GM19328 (cell line): ENCODE results near the gene IQSEC1.

Experiments used
- ATAC-seq: cut with Tn5 transposase; IDR thresholded peaks from one replicate; pipeline ENCODE4 v1.9.1; 2021; ENCODE audit warnings: mild to moderate bottlenecking, moderate library complexity; ENCODE audit not compliant: unreplicated experiment

The IQSEC1 gene

DNA sequence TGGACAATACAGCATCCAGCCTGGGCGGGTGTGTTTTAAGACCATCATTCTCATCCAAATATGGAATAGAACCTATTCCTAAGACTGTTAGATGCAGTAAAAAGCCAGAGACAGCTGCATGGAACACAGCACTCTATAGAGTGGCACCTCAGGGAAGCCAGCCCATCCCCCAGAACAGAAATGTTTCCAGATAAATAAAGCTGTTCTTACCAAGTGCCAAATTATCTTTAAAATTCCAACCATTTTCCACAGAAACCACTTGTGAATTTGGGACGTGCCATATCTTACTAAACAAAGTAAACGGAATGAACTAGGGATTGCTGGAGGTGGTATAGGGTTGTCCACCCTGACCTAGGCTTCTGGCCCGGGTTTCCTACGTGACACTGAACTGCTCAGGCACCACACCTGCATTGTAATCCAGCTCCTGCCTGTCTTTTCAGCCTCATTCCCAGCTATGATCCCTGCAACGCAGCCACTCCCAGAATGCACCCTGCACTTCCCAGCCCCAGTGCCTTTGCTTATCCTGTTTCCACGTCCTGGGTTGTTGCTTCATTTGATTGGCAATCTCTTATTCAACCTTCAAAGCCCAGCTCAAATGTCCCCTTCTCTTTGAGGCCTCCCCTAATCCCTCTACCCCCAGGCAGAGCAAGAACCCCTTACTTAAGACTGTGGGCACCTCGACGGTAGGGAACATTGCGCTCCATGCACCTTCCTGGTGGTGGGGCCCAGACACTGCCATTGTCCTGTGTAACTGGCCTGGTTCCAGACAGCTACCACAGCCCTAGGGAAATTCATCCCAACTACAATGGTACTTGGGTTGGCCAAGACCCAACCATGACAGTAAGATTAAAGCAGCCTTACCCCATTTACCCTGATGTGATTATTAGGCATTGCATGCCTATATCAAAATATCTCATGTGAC is 100.2 kb downstream of the IQSEC1 start:
- ATAC-seq = no peak

GRCh38 chr3:12972043-12972442 is 101.2 kb downstream of the IQSEC1 start:
- ATAC-seq = no peak

DNA sequence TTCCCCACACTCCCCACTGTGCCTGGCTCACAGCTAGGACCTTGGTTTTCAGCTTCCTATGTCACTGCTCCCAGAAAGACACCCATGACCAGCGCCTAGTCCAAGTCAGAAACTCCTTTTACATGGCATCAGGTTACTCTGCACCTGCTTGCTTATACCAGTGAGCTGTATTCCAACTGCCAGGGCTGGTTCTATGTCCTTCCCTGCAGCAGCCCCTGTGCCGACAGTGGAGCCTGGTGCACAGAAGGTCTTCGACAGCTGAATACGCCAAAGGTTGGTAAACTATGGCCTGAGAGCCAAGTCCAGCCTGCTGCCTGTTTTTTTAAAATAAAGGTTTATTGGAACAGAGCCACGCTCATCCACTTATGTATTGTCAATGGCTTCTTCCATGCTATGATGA is 102.5 kb downstream of the IQSEC1 start:
- no peak for ATAC-seq

GRCh38 chr3:12969486-12969885 is 103.7 kb downstream of the IQSEC1 start:
- no peak for ATAC-seq

GRCh38 chr3:12968541-12968940 is 104.7 kb downstream of the IQSEC1 start:
- ATAC-seq = no peak

DNA sequence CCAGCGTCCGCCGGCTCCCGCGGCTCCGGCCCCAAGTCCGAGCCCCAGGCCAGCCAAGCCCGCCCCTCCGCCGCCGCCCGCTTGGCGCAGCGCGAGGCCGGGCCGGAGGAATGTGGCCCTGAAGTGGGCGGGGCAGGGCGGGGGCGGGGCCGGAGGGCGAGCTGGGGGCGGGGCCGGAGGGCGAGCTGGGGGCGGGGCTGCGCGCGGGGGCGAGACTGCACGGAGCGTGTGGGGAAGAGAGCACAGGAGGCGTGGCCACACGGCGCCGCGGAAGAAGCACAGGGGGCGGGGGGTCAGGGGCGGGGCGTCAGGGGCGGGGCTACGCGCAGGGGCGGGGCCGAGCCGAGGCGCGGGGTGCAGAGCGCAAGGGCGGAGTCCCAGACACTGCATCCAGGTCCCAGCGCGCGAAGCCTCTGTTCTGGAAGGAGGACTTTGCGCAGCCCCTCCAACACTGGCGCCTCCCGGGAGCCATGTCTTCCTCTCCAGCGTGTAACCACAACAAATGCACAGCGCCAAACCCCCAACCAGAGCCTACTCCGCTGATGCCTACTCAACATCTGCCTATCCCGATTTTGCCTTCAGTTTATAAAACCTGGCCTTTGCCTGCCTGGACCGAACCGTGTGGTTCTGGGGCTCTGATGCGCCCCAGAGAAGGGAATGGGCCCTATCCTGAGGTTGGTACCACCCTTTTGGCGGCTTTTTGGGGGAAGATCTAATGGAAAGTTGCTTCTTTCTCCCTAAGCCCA is 105.5 kb downstream of the IQSEC1 start:
- peak; percentile 73 for ATAC-seq

DNA sequence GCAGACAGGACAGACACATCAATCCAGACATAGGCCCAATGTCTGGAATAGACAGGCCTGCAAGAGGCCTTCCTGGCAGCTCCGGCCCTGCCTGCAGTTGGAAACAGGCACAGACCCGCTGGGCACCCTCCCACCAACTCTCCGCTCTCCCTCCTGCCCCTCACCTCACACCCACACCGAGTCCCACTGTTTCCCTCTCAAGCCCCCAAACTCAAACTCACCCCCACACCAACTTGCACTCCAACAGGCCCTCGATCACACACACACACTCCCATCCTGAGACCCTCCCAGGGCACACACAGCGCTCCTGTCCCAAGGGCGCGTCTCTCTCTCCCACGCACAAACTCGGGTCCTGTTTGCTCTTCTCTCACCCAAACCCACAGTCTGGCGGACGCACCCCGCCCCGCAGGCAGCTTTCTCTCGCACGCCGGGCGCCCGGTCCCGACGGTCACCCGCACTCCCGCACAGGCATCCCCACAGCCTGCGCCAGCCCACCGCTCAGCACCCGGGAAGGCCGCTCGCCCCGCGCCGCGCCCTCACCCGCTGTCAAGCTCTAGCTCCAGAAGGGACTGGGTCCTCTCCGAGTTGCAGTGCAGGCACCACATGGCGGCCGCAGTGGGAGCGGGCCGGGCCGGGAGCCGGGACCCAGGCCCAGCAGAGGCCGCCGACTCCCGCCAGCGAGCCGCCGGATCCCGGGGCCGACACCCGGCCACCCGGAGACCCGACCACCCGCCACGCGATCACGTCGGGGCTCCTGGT is 106.2 kb downstream of the IQSEC1 start:
- ATAC-seq = peak; percentile 11

DNA sequence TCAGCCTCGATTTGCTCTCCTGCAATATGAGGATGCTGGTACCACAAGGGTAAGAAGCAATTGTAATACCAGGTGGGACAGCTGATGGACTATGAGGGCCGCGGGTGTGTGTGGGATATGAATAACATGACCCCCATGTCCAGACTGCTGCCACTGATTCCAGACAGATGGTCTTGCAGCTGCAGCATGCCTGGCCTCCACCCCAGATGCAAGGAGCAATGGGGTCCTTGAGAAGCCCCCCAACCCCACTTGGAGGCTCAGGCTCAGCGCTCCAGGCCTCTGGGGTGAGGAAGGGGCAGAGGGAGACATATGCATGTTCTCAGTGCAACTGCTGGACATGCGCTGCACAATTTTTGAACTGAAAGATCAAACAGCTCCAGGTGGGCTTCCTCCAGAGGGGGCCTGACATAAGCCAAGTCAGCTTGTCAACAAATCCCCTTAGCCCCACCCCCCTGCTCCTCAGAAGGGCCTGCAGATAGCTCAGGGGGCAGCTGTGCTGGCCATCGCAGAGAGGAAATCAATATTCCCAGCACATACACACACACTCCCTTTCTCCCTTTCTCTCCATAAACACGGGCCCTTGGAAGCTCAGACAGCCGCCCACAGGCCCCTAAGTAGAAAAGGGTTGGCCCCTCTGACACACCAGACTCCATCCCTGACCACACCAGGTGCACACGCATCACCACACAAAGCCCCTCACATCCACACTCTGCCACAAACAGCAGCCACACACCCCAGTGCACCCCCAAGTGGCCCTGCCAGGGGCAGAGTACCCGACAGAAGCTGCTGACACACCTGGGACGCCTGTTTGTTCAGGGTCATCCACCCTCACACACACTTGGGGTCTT is 107.0 kb downstream of the IQSEC1 start:
- no peak for ATAC-seq

DNA sequence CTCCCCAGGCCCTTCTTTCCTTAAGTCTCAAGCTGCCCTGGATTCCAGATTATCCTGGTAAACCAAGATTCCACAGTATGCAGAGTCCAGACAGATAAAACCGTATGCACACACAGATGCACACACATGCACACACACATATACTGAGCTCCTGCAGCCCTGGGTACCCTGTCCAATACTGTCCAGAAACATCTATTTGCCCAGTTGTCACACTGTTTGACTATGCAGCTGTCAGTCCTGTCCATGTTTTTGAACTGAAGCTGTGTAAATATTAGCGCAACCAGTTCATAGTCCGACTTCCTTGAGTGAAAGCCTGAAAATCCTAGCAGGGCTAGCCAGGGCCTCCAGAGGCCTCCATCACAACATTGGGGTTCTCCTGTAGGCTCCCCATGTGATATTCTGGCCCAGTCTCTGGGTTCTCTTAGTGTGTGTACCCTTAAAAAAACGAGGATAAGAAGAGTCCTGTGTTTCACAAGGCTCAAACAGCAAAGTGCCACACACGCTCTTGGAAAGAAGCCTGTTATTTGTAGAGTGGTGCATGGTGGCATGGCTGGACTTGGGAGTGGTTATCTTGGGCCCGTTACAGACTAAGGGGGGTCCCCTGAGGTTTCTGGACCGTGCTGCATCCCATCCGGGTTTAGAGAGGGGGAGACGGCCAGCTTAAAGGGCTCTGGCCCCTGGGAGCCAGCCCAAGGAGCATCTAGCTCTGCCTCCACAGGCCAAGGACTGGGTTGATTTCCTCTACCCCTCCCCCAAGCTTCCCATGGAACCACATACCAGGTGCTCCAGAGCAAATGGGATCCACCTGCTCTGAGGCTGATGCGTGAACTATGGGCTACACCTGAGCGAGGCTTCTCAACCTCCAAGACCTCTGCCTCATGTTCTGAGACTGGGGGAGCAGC is 108.3 kb downstream of the IQSEC1 start:
- ATAC-seq = no peak

- no peak for ATAC-seq
These were observed 109.1 kb downstream of the IQSEC1 start for GRCh38 chr3:12963922-12964701.

GRCh38 chr3:12963231-12963896 is 109.9 kb downstream of the IQSEC1 start:
- no peak for ATAC-seq

GRCh38 chr3:12962292-12962691 is 110.9 kb downstream of the IQSEC1 start:
- no peak for ATAC-seq

DNA sequence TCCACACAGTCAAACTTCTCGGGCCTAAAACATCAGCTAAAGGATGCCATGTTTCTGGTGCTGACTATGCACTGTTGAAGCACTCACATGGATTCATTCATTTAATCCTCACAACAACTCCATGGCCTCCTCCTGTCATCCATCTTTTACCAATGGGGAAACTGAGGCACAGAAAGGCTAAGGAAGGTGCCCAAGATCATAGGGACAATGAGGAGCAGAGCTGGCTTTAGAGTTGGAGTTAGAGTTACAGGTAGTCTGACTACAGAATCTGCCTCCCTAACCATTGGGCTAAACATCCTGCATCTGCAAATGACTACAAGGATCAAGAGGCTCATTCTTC is 111.6 kb downstream of the IQSEC1 start:
- no peak for ATAC-seq

- ATAC-seq = no peak
These were observed 112.1 kb downstream of the IQSEC1 start for GRCh38 chr3:12961007-12961696.

DNA sequence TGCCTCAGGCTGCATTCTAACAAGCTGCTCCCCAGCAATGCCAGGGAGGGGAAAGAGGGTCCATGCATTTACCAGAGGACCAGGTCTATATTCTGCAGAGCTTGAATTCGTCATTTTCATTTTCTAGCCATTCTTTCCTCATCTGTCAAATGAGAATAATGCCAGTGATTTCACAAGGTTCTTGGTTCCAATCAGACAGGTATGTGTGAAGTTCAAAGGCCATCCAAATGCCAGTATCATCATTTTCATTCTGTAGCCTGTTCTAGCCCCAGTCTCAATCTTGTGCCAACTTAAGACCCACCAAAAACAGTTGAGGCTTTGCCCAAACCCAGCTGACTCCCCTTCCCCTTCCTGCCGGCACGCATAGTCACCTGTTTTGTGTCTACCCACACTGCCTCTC is 112.7 kb downstream of the IQSEC1 start:
- ATAC-seq = no peak

DNA sequence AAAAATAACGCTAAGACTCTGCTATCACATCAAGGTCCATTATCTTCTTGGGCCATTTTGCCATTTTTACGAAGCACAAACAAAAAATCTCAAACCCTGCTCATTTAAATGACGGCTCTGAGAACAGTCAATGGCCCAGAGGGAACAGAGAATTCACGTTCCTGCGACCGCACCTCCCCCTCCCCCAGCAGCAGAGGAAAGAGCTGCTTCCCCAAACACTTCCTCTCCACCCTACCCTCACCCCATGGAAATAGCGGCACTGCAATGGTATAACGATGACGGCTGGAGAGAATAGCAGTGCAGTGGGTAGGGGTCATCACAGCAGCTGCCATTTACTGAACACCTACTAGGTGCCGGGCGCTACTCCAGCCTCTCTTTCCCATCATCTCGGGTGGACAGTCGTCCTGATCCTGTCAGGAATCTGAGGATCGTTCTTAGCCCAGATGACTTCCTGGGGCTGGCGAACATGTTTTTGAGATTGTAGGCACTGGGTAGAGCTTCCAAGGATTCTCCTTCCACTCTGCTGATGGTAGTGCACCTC is 113.3 kb downstream of the IQSEC1 start:
- no peak for ATAC-seq

DNA sequence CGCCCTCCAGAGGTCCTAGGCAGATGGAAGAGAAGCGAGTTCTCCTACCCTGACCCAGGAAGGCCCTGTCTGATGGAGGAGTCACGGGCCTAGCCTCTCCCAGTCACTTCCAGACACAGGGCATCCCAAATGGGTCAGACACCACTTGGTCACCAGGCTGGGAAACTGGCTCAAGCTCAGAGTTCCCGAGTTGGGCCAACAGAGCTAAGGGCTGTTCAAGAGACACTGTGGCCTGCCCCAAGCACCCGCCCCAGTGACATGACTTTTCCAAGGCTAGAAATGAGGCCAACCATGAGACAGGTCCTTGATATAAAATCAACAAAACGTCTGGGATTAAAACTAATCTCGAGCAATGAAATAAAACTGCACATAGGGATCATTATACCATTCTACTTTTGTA is 113.8 kb downstream of the IQSEC1 start:
- ATAC-seq = no peak
